Measurements from ENCODE around the gene ESYT1. TPM values are rescaled to one million over a fixed set of nuclear protein-coding genes. Genes with fewer than 3 reads are reported as not detected.

The ESYT1 gene
- total and polyA plus RNA-seq, 9 of the 15 experiments (the other 6 are each of a cell fraction or from before 2014, with no cell fraction given) = 132 to 420 (median 164) TPM

DNA sequence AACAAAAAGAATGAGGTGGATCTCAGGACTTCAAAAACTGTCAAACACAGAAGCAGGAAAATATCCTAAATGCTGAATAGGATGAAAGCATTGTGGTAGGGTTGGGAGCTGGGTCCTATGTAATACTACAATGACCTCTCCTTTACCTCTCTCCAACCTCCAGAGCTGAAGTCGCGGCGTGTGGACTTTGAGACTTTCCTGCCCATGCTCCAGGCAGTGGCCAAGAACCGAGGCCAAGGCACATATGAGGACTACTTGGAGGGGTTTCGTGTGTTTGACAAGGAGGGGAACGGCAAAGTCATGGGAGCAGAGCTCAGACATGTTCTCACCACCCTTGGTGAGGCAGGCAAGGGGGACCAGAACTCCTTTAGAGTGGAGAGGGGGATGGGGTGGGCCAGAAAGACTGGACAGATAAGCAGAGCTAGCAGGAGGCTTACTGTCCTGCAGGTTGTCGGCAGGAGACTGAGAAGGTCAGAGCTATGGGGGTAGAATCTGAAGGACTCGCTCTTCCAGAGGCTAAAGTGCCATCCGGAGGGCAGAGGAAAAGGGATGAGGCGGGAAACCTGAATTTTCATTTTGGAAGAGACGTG is 27.3 kb downstream of the ESYT1 start (continued):
- TF ChIP-seq, protein P1, sequence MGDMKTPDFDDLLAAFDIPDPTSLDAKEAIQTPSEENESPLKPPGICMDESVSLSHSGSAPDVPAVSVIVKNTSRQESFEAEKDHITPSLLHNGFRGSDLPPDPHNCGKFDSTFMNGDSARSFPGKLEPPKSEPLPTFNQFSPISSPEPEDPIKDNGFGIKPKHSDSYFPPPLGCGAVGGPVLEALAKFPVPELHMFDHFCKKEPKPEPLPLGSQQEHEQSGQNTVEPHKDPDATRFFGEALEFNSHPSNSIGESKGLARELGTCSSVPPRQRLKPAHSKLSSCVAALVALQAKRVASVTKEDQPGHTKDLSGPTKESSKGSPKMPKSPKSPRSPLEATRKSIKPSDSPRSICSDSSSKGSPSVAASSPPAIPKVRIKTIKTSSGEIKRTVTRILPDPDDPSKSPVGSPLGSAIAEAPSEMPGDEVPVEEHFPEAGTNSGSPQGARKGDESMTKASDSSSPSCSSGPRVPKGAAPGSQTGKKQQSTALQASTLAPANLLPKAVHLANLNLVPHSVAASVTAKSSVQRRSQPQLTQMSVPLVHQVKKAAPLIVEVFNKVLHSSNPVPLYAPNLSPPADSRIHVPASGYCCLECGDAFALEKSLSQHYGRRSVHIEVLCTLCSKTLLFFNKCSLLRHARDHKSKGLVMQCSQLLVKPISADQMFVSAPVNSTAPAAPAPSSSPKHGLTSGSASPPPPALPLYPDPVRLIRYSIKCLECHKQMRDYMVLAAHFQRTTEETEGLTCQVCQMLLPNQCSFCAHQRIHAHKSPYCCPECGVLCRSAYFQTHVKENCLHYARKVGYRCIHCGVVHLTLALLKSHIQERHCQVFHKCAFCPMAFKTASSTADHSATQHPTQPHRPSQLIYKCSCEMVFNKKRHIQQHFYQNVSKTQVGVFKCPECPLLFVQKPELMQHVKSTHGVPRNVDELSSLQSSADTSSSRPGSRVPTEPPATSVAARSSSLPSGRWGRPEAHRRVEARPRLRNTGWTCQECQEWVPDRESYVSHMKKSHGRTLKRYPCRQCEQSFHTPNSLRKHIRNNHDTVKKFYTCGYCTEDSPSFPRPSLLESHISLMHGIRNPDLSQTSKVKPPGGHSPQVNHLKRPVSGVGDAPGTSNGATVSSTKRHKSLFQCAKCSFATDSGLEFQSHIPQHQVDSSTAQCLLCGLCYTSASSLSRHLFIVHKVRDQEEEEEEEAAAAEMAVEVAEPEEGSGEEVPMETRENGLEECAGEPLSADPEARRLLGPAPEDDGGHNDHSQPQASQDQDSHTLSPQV (IDR thresholded peaks at IDR 0.05) = peak; percentile 62
- TF ChIP-seq SMAD4 (CRISPR knock-in tag; conservative IDR thresholded peaks at IDR 0.05) (0 out of 2 replicates have a peak, but pooled peaks have one; percentile 18), DMBX1 (CRISPR knock-in tag; IDR thresholded peaks at IDR 0.05; ENCODE audit: borderline replicate concordance) (no peak), ATF7 (IDR thresholded peaks at IDR 0.05) (no peak), DPF2 (IDR thresholded peaks at IDR 0.05) (peak; percentile 51; the same call in 1 of the 2 replicates), THRAP3 (IDR thresholded peaks at IDR 0.05; ENCODE audit: borderline replicate concordance) (no peak), NR2F6 (CRISPR knock-in tag; IDR thresholded peaks at IDR 0.05) (no peak), CBFA2T3 (IDR thresholded peaks at IDR 0.05) (peak; percentile 59), EZH2 (IDR thresholded peaks at IDR 0.05; ENCODE audit: borderline replicate concordance, low read depth, low read length) (no peak)

All from K562 (cell line).